Activated B cell treated with CpG ODN at 0.5 μM for 24 hours (primary cell): ENCODE measurements around the gene DCPS. TPM values are rescaled to one million over a fixed set of nuclear protein-coding genes. Genes with fewer than 3 reads are reported as not detected.

Experiments
- ATAC-seq: fragments of 200-7000 bp; cut with Tn5 transposase; one replicate; pipeline ENCODE4 v1.10.0; 2021; ENCODE audit warnings: low read depth, mild to moderate bottlenecking, moderate library complexity
- CTCF ChIA-PET: fragments of 350-600 bp; sonication (Branson Sonifier 250); formaldehyde crosslinking; loops from one replicate; lab custom pipeline; 2021; ENCODE audit warnings: antibody characterized with exemption; lab: Charles Lee
- POLR2A ChIA-PET: fragments of 350-600 bp; sonication (Branson Sonifier 250); formaldehyde crosslinking; loops from one replicate; lab custom pipeline; 2021; ENCODE audit warnings: antibody characterized with exemption; lab: Charles Lee
- DNase-seq: peaks from one replicate; pipeline ENCODE4 v3.0.0; 2022
- H3K27ac Mint-ChIP-seq: one replicate; pipeline ENCODE4 v1.8.0; 2020; ENCODE audit warnings: mixed read lengths
- H3K27me3 Mint-ChIP-seq: one replicate; pipeline ENCODE4 v1.8.0; 2021; ENCODE audit warnings: mixed read lengths
- H3K36me3 Mint-ChIP-seq: one replicate; pipeline ENCODE4 v1.8.0; 2021; ENCODE audit warnings: low read depth, mixed read lengths
- H3K4me1 Mint-ChIP-seq: one replicate; pipeline ENCODE4 v1.8.0; 2021; ENCODE audit warnings: mixed read lengths
- H3K4me3 Mint-ChIP-seq: one replicate; pipeline ENCODE4 v1.8.0; 2020; ENCODE audit warnings: mild to moderate bottlenecking, mixed read lengths
- H3K9me3 Mint-ChIP-seq: one replicate; pipeline ENCODE4 v1.8.0; 2020; ENCODE audit warnings: mixed read lengths
- intact Hi-C: fragments of 100-400 bp; cut with micrococcal nuclease; formaldehyde crosslinking; loops from one replicate; pipeline ENCODE4 v1.15.1; 2024
- total RNA-seq: library from RNA; stranded (reverse); gene quantifications from 2 replicates; pipeline ENCODE4 v1.2.3, GENCODE V29; 2022
- TF ChIP-seq, protein P1 (sequence below): fragments of 200-600 bp; IDR thresholded peaks from one replicate; pipeline ENCODE4 v1.8.0; 2022; ENCODE audit warnings: antibody characterized with exemption, mild to moderate bottlenecking

DCPS gene
- total RNA-seq, 1 donor from 2014 or later, result 37.6 TPM

DNA sequence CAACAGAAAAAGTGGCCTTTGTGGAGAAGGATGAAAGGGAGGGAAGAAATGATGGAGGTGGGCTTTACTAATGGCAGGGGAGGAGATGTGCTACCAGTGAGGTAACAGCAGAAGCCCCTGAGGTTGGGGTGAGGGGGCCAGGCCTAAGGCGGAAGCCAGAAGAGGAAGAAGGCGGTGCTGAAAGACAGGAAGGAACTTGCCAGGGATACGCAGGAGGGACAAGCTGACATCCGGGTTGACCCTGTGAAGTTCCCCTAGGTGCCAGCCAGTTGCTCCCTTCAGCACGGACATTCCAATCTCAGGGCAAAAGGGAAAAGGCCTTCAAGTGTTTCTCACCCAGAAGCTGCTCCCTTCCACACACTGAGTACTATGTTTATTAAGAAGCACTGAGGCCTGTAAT, 23.3 kb upstream of the DCPS start:
- ChIA-PET POLR2A (interaction anchor here (0.7 to 5.3 kb wide), 6 partner anchors 8 to 1217 kb away, joined by 3 to 84 read pairs (median 6); partner anchors contain the start of genes DCPS, FOXRED1, SLC37A2 and SRPRA), CTCF (no interaction called here)
- Mint-ChIP-seq H3K36me3 (peaks cover 27% of the 10 kb centered on the region), H3K27me3 (no peaks in the 10 kb centered on the region), H3K9me3 (no peaks in the 10 kb centered on the region), H3K4me1 (peaks cover 35% of the 10 kb centered on the region), H3K27ac (peak overlapping the region; percentile 24), H3K4me3 (peak overlapping the region; percentile 28)
- no peak for DNase-seq
- TF ChIP-seq, protein P1, sequence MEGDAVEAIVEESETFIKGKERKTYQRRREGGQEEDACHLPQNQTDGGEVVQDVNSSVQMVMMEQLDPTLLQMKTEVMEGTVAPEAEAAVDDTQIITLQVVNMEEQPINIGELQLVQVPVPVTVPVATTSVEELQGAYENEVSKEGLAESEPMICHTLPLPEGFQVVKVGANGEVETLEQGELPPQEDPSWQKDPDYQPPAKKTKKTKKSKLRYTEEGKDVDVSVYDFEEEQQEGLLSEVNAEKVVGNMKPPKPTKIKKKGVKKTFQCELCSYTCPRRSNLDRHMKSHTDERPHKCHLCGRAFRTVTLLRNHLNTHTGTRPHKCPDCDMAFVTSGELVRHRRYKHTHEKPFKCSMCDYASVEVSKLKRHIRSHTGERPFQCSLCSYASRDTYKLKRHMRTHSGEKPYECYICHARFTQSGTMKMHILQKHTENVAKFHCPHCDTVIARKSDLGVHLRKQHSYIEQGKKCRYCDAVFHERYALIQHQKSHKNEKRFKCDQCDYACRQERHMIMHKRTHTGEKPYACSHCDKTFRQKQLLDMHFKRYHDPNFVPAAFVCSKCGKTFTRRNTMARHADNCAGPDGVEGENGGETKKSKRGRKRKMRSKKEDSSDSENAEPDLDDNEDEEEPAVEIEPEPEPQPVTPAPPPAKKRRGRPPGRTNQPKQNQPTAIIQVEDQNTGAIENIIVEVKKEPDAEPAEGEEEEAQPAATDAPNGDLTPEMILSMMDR, result no peak
- intact Hi-C loops, result loop anchor here (10.0 kb wide), 1 partner anchor 1326 kb away; the partner anchor contains the start of gene CCDC15
- no peak for ATAC-seq

DNA sequence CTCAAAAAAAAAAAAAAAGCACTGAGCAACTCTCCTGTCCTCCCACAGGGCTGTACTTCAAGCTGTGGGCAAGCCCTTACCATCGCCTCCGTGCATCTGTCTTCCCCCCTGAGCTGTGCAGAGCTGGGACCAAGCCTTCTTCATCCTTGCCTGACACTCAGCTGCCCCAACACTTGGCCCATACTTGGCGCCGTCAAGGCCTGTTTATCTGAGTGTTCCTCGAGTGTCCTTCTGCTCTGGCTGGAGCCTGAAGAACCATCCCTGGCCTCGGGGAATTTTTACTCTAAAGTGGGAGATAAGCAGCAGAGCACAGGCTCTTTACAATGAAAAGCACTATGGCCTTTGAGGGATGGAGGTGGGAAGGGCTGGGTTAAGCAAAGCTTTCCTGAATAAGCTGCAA, 22.6 kb upstream of the DCPS start:
- ATAC-seq (no peak), DNase-seq (no peak)
- CTCF ChIA-PET, result no interaction called here
- Mint-ChIP-seq H3K9me3 (no peaks in the 10 kb centered on the region), H3K27me3 (no peaks in the 10 kb centered on the region), H3K4me1 (peaks cover 35% of the 10 kb centered on the region), H3K4me3 (peak overlapping the region; percentile 95), H3K36me3 (peaks cover 22% of the 10 kb centered on the region), H3K27ac (no peak overlapping the region)
- POLR2A ChIA-PET, result interaction anchor here (0.7 to 5.3 kb wide), 5 partner anchors 9 to 1218 kb away, joined by 4 to 84 read pairs (median 6); partner anchors contain the start of genes DCPS, FOXRED1, SLC37A2 and SRPRA
- TF ChIP-seq, protein P1, result no peak
- intact Hi-C loops, result loop anchor here (10.0 kb wide), 1 partner anchor 1326 kb away; the partner anchor contains the start of gene CCDC15

DNA sequence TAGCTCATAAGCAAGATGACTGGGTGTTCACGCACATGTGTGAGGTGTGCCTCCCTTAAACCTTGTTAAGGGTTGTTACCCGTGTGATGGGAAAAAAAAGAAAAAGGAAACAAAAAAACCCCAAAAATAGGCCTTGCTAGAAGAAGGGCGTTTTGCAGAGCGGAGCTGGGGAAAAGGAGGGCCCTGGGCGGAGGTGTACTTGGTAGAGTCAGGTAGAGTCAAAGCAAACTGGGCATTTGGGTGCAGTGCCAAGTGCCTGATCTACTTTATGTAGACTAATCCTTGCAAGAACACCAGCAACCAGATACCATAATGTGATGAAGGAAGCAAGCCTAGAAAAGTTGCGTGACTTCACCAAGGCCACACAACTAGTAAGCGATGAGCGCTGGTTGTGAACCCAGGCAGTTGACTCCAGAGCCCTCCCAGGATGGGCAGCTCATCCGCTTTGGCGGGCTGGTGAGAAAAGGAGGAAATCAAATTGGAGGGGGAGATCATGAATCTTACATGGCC, 22.1 kb upstream of the DCPS start:
- TF ChIP-seq, protein P1, result no peak
- intact Hi-C loops, result loop anchor here (10.0 kb wide), 1 partner anchor 1327 kb away; the partner anchor contains the start of gene CCDC15
- Mint-ChIP-seq H3K4me3 (peak overlapping the region; percentile 95), H3K4me1 (peaks cover 37% of the 10 kb centered on the region), H3K27me3 (no peaks in the 10 kb centered on the region), H3K27ac (peak overlapping the region; percentile 87), H3K9me3 (no peaks in the 10 kb centered on the region), H3K36me3 (peaks cover 20% of the 10 kb centered on the region)
- DNase-seq, result no peak
- CTCF ChIA-PET, result no interaction called here
- POLR2A ChIA-PET, result interaction anchor here (0.6 to 5.3 kb wide), 5 partner anchors 11 to 101 kb away, joined by 3 to 84 read pairs (median 4); partner anchors contain the start of genes DCPS, FOXRED1 and SRPRA
- no peak for ATAC-seq

DNA sequence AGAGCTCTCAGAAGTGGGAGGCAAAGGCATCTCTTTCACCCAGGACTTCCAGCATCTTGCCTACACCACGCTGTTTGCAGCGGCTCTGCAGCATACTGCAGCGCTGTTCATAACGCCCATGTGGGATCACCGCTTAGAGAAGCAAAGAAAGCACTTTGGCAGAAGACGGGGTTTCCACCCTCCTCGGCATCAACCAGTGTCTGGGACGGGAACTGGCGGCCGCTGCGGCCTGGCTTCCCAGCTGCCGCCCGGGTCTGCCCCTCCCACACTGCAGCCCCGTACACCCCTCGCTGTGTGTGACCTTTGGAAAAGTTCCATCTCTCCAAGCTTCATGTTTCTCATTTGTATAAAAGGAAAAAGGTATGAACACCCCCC, 21.5 kb upstream of the DCPS start:
- ChIA-PET POLR2A (interaction anchor here (0.6 to 5.3 kb wide), 7 partner anchors 9 to 101 kb away, joined by 3 to 84 read pairs (median 3); partner anchors contain the start of genes DCPS, FOXRED1 and SRPRA), CTCF (no interaction called here)
- peaks cover 14% of the 10 kb centered on the region for H3K36me3 Mint-ChIP-seq
- H3K9me3 Mint-ChIP-seq, result no peaks in the 10 kb centered on the region
- TF ChIP-seq, protein P1, result no peak
- DNase-seq, result peak; percentile 27
- peak overlapping the region; percentile 95 for H3K4me3 Mint-ChIP-seq
- intact Hi-C loops, result loop anchor here (10.0 kb wide), 1 partner anchor 1328 kb away; the partner anchor contains the start of gene CCDC15
- H3K27me3 Mint-ChIP-seq, result no peaks in the 10 kb centered on the region
- peak overlapping the region; percentile 87 for H3K27ac Mint-ChIP-seq
- ATAC-seq, result peak; percentile 35
- peaks cover 40% of the 10 kb centered on the region for H3K4me1 Mint-ChIP-seq
